ENCODE data around the gene LMX1A.

The LMX1A gene

DNA sequence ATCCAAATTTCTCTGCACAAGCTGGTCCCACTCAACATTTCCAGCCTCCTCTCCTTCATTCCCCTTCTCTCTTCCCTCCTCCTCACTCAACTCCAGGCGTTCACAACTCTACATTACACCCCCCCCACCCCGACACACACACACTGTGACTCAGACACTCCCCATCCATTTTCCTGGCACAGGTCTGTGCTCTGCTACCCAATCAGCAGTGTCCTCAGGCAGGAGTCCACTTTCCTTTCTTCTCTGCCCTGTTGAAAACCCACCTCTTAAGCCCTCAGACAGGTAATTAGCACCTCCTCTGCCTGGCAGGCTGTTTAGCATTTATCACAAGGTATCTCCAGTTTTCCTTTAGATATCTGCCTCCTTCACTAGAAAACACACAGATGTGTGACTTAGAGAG lies 8.8 kb upstream of the LMX1A start:
- DNase-seq = no peak

- no peak for DNase-seq
These were observed 8.1 kb upstream of the LMX1A start for GRCh38 chr1:165364568-165365133.

DNA sequence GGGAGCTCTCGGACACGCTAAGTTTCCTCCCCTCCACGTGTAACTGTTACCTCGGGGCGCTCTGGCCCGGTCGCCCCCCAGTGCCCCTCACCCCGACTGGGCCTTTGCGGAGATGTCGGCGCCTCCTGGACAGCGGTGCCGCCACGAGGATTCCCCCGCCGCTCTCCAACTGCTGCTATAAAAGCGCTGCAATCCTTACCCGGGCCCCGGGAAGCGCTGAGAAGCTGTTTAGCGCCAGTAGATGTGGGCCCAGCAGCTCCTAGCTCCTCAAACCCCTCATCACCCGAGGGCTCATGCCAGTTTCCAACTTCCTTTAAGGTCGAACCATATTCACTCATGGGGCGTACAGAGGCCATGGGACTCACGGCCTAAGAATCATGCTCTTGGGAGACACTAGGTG lies 361 bp upstream of the LMX1A start:
- no peak for DNase-seq

- DNase-seq = no peak
These were observed 1.2 kb downstream of the LMX1A start for GRCh38 chr1:165355139-165355976.

GRCh38 chr1:165354739-165355138 lies 1.8 kb downstream of the LMX1A start:
- no peak for DNase-seq

- DNase-seq = no peak
These were observed 2.5 kb downstream of the LMX1A start for GRCh38 chr1:165353731-165354671.

- DNase-seq = no peak
These were observed 3.8 kb downstream of the LMX1A start for GRCh38 chr1:165352442-165353293.

GRCh38 chr1:165351863-165352441 lies 4.6 kb downstream of the LMX1A start:
- no peak for DNase-seq

DNA sequence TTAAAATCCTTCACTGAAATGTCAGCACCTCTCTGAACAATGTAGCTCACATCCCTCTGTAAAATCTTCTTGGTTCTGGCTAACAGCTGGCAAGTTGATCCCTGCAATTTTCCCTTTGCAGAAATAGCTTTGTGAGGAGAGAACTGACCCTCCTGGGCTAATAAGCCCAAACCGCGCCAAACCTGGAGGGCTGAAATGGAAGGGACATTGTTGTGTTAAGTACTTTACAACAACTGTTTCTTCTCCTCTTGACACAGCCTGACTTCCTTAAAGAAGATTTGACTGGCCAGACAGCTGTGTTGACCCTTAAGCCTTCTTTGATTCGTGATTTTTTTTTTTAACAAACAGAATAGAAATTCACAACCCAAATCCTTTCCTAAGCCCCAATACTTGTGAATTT lies 5.7 kb downstream of the LMX1A start:
- DNase-seq = no peak

- DNase-seq = no peak
These were observed 11.0 kb downstream of the LMX1A start for GRCh38 chr1:165345502-165345901.

DNA sequence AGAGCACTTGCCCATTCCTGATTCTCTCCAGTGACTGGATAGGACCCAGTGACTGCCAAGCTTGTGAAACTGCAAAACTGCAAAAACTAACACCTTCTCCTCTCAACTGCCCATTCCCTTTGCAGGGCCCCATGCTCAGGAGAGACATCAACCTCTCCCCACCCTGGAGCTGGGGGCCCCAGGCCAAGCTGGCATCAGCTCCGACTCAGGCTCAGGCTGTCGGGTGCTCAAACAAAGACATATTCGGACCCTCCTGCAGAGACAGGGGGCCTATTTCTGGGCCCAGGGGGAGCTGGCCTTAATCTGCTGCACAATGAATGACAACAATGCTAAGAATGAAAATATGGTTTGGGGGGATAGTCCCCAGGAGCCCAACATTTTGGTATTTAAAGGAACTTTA lies 11.8 kb downstream of the LMX1A start:
- DNase-seq = no peak

DNA sequence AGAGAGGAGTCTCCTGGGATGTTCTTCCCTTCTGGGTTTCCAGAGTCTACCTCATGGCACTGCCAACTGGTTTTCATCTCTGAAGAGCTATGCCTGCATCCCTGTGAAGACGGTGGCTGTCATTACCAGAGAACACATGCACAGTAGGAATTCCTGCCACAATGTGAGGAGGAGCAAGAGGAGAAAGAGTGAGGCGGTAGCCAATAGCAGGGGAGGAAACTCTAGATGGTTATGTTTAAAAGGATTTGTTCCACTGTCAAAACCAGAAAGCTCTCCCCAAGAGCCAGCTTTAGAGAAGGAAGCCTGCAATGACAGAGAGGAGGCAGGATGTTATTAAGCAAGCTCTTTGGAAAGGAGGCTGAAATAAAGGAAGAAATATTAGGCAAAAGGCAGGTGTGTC lies 12.3 kb downstream of the LMX1A start:
- no peak for DNase-seq

GRCh38 chr1:165342587-165342986 lies 13.9 kb downstream of the LMX1A start:
- no peak for DNase-seq

DNA sequence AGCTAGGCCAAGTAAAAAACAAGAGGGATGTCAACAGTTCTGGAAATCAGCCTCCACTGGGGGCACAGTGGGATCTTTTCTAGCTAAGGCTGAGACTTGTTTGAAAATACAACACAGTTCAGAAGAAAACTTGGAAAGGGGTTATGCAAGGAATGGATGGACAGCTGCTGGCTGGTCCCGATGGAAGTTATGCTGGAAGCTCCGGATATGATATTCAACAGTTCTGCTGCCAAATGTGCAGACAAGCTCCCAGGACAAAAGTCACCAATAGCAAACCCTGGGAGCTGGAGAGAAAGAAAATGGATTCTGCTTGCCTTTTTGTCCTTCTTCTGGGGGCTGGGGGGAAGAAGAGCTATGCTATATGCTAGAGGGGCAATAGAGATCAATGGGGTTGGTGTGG lies 14.3 kb downstream of the LMX1A start:
- DNase-seq = no peak

GRCh38 chr1:165339164-165339563 lies 17.4 kb downstream of the LMX1A start:
- no peak for DNase-seq

DNA sequence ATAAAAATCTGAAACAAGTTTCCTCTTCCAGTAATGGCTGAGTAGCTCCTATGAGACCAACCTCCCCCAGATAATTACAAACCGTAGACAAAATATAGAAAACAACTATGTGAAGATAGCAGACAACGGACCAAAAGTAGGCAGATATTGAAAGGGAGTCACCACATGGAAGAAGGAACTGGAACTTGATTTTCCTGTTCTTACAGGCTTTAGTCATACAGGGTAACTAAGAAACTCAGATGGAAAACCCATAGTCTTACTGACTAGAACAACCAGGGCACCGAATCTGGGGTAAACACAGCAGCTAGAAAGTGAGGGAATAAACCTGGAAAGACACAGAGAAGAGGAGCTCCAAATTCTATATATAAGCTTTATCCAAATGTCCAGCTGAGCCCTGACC lies 26.0 kb downstream of the LMX1A start:
- DNase-seq = no peak

- DNase-seq = no peak
These were observed 27.4 kb downstream of the LMX1A start for GRCh38 chr1:165329104-165329503.

DNA sequence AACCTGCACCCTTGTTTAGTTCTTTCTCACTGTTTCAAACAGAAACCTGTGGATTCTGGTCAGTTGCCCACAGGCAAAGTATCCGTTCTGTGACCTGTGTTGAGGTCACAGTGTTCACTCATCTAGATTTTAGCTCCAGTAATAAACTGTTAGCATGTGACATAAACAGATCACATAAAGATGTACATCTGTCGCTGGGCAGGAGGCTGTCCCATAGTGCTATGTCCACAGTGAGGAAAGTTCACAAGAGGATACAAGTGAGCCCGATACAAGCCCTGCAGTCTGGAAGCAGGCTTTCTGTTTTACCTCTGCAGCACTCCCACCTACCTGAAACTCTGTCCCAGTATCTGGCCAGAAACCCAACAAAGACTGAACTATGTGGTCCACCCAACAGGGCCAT lies 28.4 kb downstream of the LMX1A start:
- DNase-seq = no peak

DNA sequence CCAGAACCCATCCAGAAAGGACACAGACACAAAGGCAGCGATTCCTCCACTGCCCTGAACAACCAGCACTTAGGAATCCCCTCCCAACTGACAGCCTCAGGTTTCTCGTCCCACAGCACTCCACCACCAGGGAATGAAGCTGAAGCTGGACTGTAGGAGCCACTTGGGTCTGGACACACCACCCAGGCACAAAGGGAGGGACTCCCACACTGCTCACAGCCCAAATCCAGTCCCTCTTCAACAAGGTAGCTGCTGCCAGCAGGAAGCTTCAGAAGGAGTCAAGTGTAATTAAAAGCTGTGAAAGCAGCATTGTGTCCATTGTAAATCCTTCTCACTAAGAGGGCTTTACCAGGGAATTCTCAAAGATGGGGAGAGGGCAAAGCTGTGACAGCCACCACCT lies 29.0 kb downstream of the LMX1A start:
- no peak for DNase-seq

- DNase-seq = no peak
These were observed 30.9 kb downstream of the LMX1A start for GRCh38 chr1:165325460-165326203.

- DNase-seq = no peak
These were observed 32.5 kb downstream of the LMX1A start for GRCh38 chr1:165324050-165324449.

DNA sequence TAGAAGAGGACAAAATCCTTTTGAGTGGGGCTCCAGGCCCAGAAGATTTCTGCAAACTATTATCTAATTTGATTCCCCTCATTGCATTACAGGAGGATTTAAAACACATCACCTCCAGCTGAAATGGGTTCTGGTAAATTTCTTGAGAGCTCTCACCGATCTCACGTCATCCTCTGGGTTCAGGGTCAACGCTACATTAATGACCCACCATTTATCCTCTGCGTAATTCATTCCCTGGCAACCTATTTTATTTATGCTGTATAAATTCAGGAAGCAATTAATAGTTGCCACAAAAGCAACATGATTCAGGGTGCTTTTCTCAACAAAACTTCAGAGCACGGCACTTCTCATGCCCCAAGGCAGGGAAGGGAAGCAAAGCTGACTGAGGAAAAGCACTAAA lies 38.9 kb downstream of the LMX1A start:
- no peak for DNase-seq
